Endodermal cell (in vitro differentiated cells): ENCODE data around the gene MYBPC3. TPM values are rescaled to one million over a fixed set of nuclear protein-coding genes. Genes with fewer than 3 reads are reported as not detected.

Source experiments
- DNase-seq: peaks from one replicate; pipeline ENCODE4 v3.0.0-alpha.2; 2017
- H3K27ac ChIP-seq: 2 replicates; pipeline ENCODE4 v1.5.1; 2013; ENCODE audit warnings: mild to moderate bottlenecking, low read depth, low read length, moderate library complexity
- H3K27me3 ChIP-seq: 2 replicates; pipeline ENCODE4 v1.6.1; 2013; ENCODE audit warnings: mild to moderate bottlenecking, low read length, moderate library complexity; ENCODE audit not compliant: insufficient read depth, control insufficient read depth, poor library complexity, severe bottlenecking
- H3K36me3 ChIP-seq: 2 replicates; pipeline ENCODE4 v1.7.0; 2013; ENCODE audit warnings: mild to moderate bottlenecking, low read length, moderate library complexity; ENCODE audit not compliant: control insufficient read depth, insufficient read depth
- H3K4me1 ChIP-seq: one replicate; pipeline ENCODE4 v1.7.0; 2013; ENCODE audit warnings: low read length; ENCODE audit not compliant: control insufficient read depth, insufficient read depth
- H3K4me3 ChIP-seq: 2 replicates; pipeline ENCODE4 v1.5.1; 2013; ENCODE audit warnings: mild to moderate bottlenecking, low read length, moderate library complexity
- H3K9ac ChIP-seq: 2 replicates; pipeline ENCODE4 v1.6.1; 2013; ENCODE audit warnings: mild to moderate bottlenecking, low read length, moderate library complexity; ENCODE audit not compliant: poor library complexity, severe bottlenecking; ENCODE audit errors: extremely low read depth
- H3K9me3 ChIP-seq: 2 replicates; pipeline ENCODE4 v1.6.1; 2013; ENCODE audit warnings: mild to moderate bottlenecking, low read length, moderate library complexity; ENCODE audit not compliant: control insufficient read depth
- H3K27ac Mint-ChIP-seq: 2 replicates; pipeline ENCODE4 v1.8.0; 2020; ENCODE audit warnings: mixed read lengths
- H3K27me3 Mint-ChIP-seq: 2 replicates; pipeline ENCODE4 v1.8.0; 2021; ENCODE audit warnings: mild to moderate bottlenecking, mixed read lengths; ENCODE audit not compliant: insufficient read depth
- H3K36me3 Mint-ChIP-seq: 2 replicates; pipeline ENCODE4 v1.8.0; 2020; ENCODE audit warnings: low read depth, mixed read lengths
- H3K4me1 Mint-ChIP-seq: 2 replicates; pipeline ENCODE4 v1.8.0; 2020; ENCODE audit warnings: mixed read lengths
- H3K4me3 Mint-ChIP-seq: 2 replicates; pipeline ENCODE4 v1.8.0; 2020; ENCODE audit warnings: mild to moderate bottlenecking, moderate library complexity, mixed read lengths
- H3K9me3 Mint-ChIP-seq: 2 replicates; pipeline ENCODE4 v1.8.0; 2020; ENCODE audit warnings: mild to moderate bottlenecking, mixed read lengths
- CTCF ChIP-seq: fragments of 200-600 bp; sonication (generic); conservative IDR thresholded peaks from 2 replicates; pipeline ENCODE4 v1.5.0; 2021; ENCODE audit warnings: antibody characterized with exemption, mild to moderate bottlenecking
- WGBS, 2 experiments: methylation state at CpG; one replicate each; pipeline versions ENCODE4 v1.1.5 to v1.1.7; 2013; ENCODE audit warnings: missing lambda C conversion rate in 2 of 2, mixed read lengths in 1 of 2; ENCODE audit not compliant: insufficient coverage in 1 of 2, insufficient read length in 1 of 2; 5-methylcytosine and 5-hydroxymethylcytosine counted together
- total RNA-seq, 2 donors: library from RNA; stranded (reverse); fragmentation: NEBNext Ultra II Directional in 1 of 2; extraction: Animal tissue kit (Norgen Biotek cat#: 25700) in 1 of 2; gene quantifications; 2 replicates in 1 of 2; 3 replicates in 1 of 2; pipeline ENCODE4 v1.2.1, GENCODE V29; 2021

Gene MYBPC3
- total RNA-seq, 2 donors from 2014 or later, result 0.07 TPM; not detected in 1

- H3K36me3 ChIP-seq, result peaks cover 1% of the 10 kb centered on the region
- no peak overlapping the region for H3K27ac ChIP-seq
- 93 to 98% methylated on average over 13 of the region's 13 CpGs for WGBS, 2 experiments
- Mint-ChIP-seq H3K27ac (peak overlapping the region; percentile 36), H3K4me3 (no peak overlapping the region), H3K4me1 (no peaks in the 10 kb centered on the region), H3K27me3 (no peaks in the 10 kb centered on the region), H3K9me3 (no peaks in the 10 kb centered on the region), H3K36me3 (peaks cover 19% of the 10 kb centered on the region)
- H3K9me3 ChIP-seq, result no peaks in the 10 kb centered on the region
- no peaks in the 10 kb centered on the region for H3K27me3 ChIP-seq
- TF ChIP-seq CTCF, result no peak
- H3K9ac ChIP-seq, result no peak overlapping the region
- no peak for DNase-seq
- no peaks in the 10 kb centered on the region for H3K4me1 ChIP-seq
- no peak overlapping the region for H3K4me3 ChIP-seq
Measured at GRCh38 chr11:47327025-47327424, 25.5 kb downstream of the MYBPC3 start.

GRCh38 chr11:47326198-47326597 lies 26.3 kb downstream of the MYBPC3 start:
- peaks cover 6% of the 10 kb centered on the region for H3K36me3 ChIP-seq
- H3K9me3 Mint-ChIP-seq, result no peaks in the 10 kb centered on the region
- TF ChIP-seq CTCF, result no peak
- no peak overlapping the region for H3K27ac ChIP-seq
- no peaks in the 10 kb centered on the region for H3K9me3 ChIP-seq
- H3K4me1 Mint-ChIP-seq, result no peaks in the 10 kb centered on the region
- no peak overlapping the region for H3K4me3 Mint-ChIP-seq
- H3K4me1 ChIP-seq, result no peaks in the 10 kb centered on the region
- no peak overlapping the region for H3K4me3 ChIP-seq
- H3K36me3 Mint-ChIP-seq, result peaks cover 23% of the 10 kb centered on the region
- H3K27me3 Mint-ChIP-seq, result no peaks in the 10 kb centered on the region
- DNase-seq, result no peak
- H3K9ac ChIP-seq, result no peak overlapping the region
- 96 to 100% methylated on average over 5 to 12 of the region's 12 CpGs for WGBS, 2 experiments
- peak overlapping the region; percentile 36 for H3K27ac Mint-ChIP-seq
- H3K27me3 ChIP-seq, result no peaks in the 10 kb centered on the region

- H3K36me3 ChIP-seq, result peaks cover 6% of the 10 kb centered on the region
- H3K9ac ChIP-seq, result no peak overlapping the region
- H3K27ac Mint-ChIP-seq, result no peak overlapping the region
Measured at GRCh38 chr11:47325271-47326041, 27.0 kb downstream of the MYBPC3 start.

More at GRCh38 chr11:47325271-47326041, 27.0 kb downstream of the MYBPC3 start:
- Mint-ChIP-seq H3K36me3 (peaks cover 23% of the 10 kb centered on the region), H3K4me1 (no peaks in the 10 kb centered on the region), H3K9me3 (no peaks in the 10 kb centered on the region), H3K4me3 (no peak overlapping the region), H3K27me3 (no peaks in the 10 kb centered on the region)
- H3K4me3 ChIP-seq, result no peak overlapping the region
- no peaks in the 10 kb centered on the region for H3K9me3 ChIP-seq
- no peak overlapping the region for H3K27ac ChIP-seq
- TF ChIP-seq CTCF, result no peak
- DNase-seq, result no peak
- H3K4me1 ChIP-seq, result no peaks in the 10 kb centered on the region
- H3K27me3 ChIP-seq, result no peaks in the 10 kb centered on the region
- WGBS, 2 experiments, result 93 to 98% methylated on average over 8 to 15 of the region's 15 CpGs
